HEK293 (cell line): Measurements from ENCODE around the gene CLTB.

Source experiments
- CTCF ChIA-PET: fragments of 350-600 bp; formaldehyde crosslinking; extraction: SDS; loops from one replicate; lab custom pipeline; 2021; ENCODE audit warnings: antibody characterized with exemption; lab: Yijun Ruan, JAX
- POLR2A ChIA-PET: fragments of 300-600 bp; formaldehyde crosslinking; extraction: SDS; loops from one replicate; lab custom pipeline; 2020; ENCODE audit warnings: antibody characterized with exemption, inconsistent platforms; lab: Yijun Ruan, JAX
- H3K27ac ChIP-seq: fragments of 200-500 bp; sonication (Bioruptor generic); 2 replicates; pipeline ENCODE4 v1.5.1; 2014; ENCODE audit warnings: low read depth, low read length, control low read depth, inconsistent platforms; ENCODE audit errors: extremely low read depth
- H3K36me3 ChIP-seq, 2 experiments: fragments of 200-500 bp in 1 of 2; sonication (Bioruptor generic) in 1 of 2; 1 replicate in 1 of 2; 2 replicates in 1 of 2; pipeline ENCODE4 v1.5.1; 2014 to 2017; ENCODE audit warnings: inconsistent platforms in 2 of 2, low read length in 2 of 2; ENCODE audit not compliant: control insufficient read depth in 2 of 2, insufficient read depth in 1 of 2
- H3K4me1 ChIP-seq: fragments of 200-500 bp; sonication (Bioruptor generic); 2 replicates; pipeline ENCODE4 v1.5.1; 2014; ENCODE audit warnings: mild to moderate bottlenecking, low read length, inconsistent platforms; ENCODE audit not compliant: control insufficient read depth, insufficient read depth
- H3K4me3 ChIP-seq: 2 replicates; pipeline ENCODE4 v1.5.1; 2011; ENCODE audit warnings: low read depth, mild to moderate bottlenecking, control low read depth, low read length, moderate library complexity
- H3K9me3 ChIP-seq: fragments of 200-500 bp; sonication (Bioruptor generic); 2 replicates; pipeline ENCODE4 v1.5.1; 2014; ENCODE audit warnings: low read depth, low read length, inconsistent platforms; ENCODE audit not compliant: control insufficient read depth, insufficient read depth
- GFI1B ChIP-seq: fragments of 450-650 bp; formaldehyde crosslinking; IDR thresholded peaks from 2 replicates; pipeline ENCODE4 v1.5.1; 2016; ENCODE audit warnings: missing biosample characterization, missing genetic modification characterization
- HOXD13 ChIP-seq: sonication (generic); formaldehyde crosslinking; IDR thresholded peaks from 2 replicates; pipeline ENCODE4 v1.8.0; 2022; ENCODE audit warnings: missing genetic modification reagents, borderline replicate concordance
- PRDM1 ChIP-seq: fragments of 450-650 bp; formaldehyde crosslinking; IDR thresholded peaks from 2 replicates; pipeline ENCODE4; 2016; ENCODE audit warnings: missing biosample characterization, missing genetic modification characterization
- SCRT1 ChIP-seq: fragments of 450-650 bp; formaldehyde crosslinking; IDR thresholded peaks from 2 replicates; pipeline ENCODE4 v1.5.1; 2016; ENCODE audit warnings: missing biosample characterization, missing genetic modification characterization, borderline replicate concordance
- SCRT2 ChIP-seq: fragments of 450-650 bp; formaldehyde crosslinking; IDR thresholded peaks from 2 replicates; pipeline ENCODE4 v1.5.1; 2016; ENCODE audit warnings: missing biosample characterization, missing genetic modification characterization
- ZBTB48 ChIP-seq: fragments of 450-650 bp; formaldehyde crosslinking; IDR thresholded peaks from 2 replicates; pipeline ENCODE4 v1.5.1; 2016; ENCODE audit warnings: missing biosample characterization, missing genetic modification characterization
- ZNF366 ChIP-seq: fragments of 450-650 bp; formaldehyde crosslinking; conservative IDR thresholded peaks from 2 replicates; pipeline ENCODE4 v1.5.1; 2016; ENCODE audit warnings: missing biosample characterization, missing genetic modification characterization
- ZNF660 ChIP-seq: fragments of 450-650 bp; IDR thresholded peaks from 2 replicates; pipeline ENCODE4 v1.5.1; 2018; ENCODE audit warnings: missing biosample characterization, mild to moderate bottlenecking, missing genetic modification characterization
- ZNF792 ChIP-seq: fragments of 450-650 bp; formaldehyde crosslinking; IDR thresholded peaks from 2 replicates; pipeline ENCODE4 v1.5.1; 2016; ENCODE audit warnings: missing biosample characterization, missing genetic modification characterization
- TF ChIP-seq, protein P1 (sequence below): fragments of 450-650 bp; formaldehyde crosslinking; IDR thresholded peaks from 2 replicates; pipeline ENCODE4 v1.5.1; 2016; ENCODE audit warnings: missing biosample characterization, missing genetic modification characterization
- TF ChIP-seq, protein P2 (sequence below): fragments of 450-650 bp; formaldehyde crosslinking; IDR thresholded peaks from 2 replicates; pipeline ENCODE4; 2016; ENCODE audit warnings: missing biosample characterization, missing genetic modification characterization
- TF ChIP-seq, protein P3 (sequence below): fragments of 450-650 bp; formaldehyde crosslinking; IDR thresholded peaks from 2 replicates; pipeline ENCODE4 v1.5.1; 2016; ENCODE audit warnings: missing biosample characterization, missing genetic modification characterization

The CLTB gene

DNA sequence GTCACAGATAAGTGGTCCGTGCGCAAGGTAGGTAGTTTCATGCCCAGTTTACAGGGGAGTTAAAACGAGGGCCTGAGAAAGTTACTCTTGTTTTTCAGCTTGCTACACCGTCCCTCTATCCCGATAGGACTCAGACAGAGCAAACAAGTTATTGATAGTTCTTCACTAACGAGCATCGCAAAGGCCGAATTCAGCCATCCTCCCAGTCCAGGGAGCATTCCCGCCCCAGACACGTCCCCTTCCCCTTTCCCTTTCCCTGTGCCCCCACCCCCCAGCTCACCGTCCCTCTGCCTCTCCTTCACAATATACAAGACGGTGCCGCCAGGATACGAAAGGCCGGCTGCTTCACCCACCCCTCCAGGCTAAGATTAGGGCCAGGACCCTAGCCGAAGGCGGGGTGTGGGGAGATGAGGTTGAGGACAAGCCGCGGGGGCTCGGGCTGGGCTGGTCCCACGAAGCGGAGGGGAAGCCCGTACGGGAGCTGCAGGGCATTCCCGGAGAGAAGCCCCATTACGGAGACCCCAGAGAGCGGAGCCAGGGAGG, 55.4 kb downstream of the CLTB start:
- ChIA-PET POLR2A (interaction anchor here (0.7 to 2.4 kb wide), 11 partner anchors 9 to 286 kb away, joined by 3 to 24 read pairs (median 6); partner anchors contain the start of genes HIGD2A, NOP16 and RNF44), CTCF (interaction anchor here (0.6 to 1.0 kb wide), 4 partner anchors 554 to 753 kb away, joined by 3 to 5 read pairs (median 4); no protein-coding TSS in a partner anchor)
- H3K4me1 ChIP-seq, result no peaks in the 10 kb centered on the region; the same call in 1 of the 2 replicates
- TF ChIP-seq ZNF792 (tag by site-specific recombination) (no peak), PRDM1 (tag by site-specific recombination) (peak; percentile 92), ZNF366 (0 out of 2 replicates have a peak, but pooled peaks have one; percentile 39), HOXD13 (CRISPR knock-in tag) (0 out of 2 replicates have a peak, but pooled peaks have one; percentile 11)
- TF ChIP-seq, protein P1, sequence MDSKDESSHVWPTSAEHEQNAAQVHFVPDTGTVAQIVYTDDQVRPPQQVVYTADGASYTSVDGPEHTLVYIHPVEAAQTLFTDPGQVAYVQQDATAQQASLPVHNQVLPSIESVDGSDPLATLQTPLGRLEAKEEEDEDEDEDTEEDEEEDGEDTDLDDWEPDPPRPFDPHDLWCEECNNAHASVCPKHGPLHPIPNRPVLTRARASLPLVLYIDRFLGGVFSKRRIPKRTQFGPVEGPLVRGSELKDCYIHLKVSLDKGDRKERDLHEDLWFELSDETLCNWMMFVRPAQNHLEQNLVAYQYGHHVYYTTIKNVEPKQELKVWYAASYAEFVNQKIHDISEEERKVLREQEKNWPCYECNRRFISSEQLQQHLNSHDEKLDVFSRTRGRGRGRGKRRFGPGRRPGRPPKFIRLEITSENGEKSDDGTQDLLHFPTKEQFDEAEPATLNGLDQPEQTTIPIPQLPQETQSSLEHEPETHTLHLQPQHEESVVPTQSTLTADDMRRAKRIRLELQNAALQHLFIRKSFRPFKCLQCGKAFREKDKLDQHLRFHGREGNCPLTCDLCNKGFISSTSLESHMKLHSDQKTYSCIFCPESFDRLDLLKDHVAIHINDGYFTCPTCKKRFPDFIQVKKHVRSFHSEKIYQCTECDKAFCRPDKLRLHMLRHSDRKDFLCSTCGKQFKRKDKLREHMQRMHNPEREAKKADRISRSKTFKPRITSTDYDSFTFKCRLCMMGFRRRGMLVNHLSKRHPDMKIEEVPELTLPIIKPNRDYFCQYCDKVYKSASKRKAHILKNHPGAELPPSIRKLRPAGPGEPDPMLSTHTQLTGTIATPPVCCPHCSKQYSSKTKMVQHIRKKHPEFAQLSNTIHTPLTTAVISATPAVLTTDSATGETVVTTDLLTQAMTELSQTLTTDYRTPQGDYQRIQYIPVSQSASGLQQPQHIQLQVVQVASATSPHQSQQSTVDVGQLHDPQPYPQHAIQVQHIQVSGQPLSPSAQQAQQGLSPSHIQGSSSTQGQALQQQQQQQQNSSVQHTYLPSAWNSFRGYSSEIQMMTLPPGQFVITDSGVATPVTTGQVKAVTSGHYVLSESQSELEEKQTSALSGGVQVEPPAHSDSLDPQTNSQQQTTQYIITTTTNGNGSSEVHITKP (tag by site-specific recombination), result peak; percentile 92; the same call in 1 of the 2 replicates
- TF ChIP-seq, protein P2, sequence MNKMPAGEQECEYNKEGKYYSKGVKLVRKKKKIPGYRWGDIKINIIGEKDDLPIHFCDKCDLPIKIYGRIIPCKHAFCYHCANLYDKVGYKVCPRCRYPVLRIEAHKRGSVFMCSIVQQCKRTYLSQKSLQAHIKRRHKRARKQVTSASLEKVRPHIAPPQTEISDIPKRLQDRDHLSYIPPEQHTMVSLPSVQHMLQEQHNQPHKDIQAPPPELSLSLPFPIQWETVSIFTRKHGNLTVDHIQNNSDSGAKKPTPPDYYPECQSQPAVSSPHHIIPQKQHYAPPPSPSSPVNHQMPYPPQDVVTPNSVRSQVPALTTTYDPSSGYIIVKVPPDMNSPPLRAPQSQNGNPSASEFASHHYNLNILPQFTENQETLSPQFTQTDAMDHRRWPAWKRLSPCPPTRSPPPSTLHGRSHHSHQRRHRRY, result no peak
- peak overlapping the region; percentile 74; the same call in 1 of the 2 replicates for H3K27ac ChIP-seq
- H3K4me3 ChIP-seq, result peak overlapping the region; percentile 98
- no peaks in the 10 kb centered on the region for H3K9me3 ChIP-seq
- peaks cover 15 to 34% of the 10 kb centered on the region in 2 experiments for H3K36me3 ChIP-seq

DNA sequence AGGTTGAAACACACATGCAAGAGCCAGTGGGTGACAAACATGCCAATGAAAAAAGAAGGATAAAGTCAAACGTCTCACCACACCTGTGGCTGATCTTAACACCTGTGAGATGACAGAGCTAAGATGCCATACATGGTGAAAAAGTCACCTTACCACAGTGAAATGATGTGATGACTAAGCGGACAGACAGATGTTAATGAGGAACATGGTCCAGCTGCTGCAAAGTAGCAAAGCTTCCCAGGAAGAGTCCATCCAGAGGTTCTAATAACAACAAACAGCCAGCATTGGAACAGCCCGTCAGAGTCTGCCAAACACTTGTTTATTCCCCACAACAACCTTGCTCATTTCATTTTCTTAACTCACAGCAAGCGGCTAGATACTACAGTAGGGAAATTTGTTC, 56.7 kb downstream of the CLTB start:
- Histone ChIP-seq H3K27ac (no peak overlapping the region), H3K9me3 (no peaks in the 10 kb centered on the region), H3K36me3 (peaks cover 15 to 46% of the 10 kb centered on the region in 2 experiments), H3K4me3 (no peak overlapping the region), H3K4me1 (no peaks in the 10 kb centered on the region; the same call in 1 of the 2 replicates)
- POLR2A ChIA-PET, result interaction anchor here (0.7 to 0.9 kb wide), 2 partner anchors 184 to 634 kb away, joined by 3 to 4 read pairs; no protein-coding TSS in a partner anchor
- CTCF ChIA-PET, result no interaction called here
- TF ChIP-seq, protein P1 (tag by site-specific recombination), result peak; percentile 84
- TF ChIP-seq, protein P3, sequence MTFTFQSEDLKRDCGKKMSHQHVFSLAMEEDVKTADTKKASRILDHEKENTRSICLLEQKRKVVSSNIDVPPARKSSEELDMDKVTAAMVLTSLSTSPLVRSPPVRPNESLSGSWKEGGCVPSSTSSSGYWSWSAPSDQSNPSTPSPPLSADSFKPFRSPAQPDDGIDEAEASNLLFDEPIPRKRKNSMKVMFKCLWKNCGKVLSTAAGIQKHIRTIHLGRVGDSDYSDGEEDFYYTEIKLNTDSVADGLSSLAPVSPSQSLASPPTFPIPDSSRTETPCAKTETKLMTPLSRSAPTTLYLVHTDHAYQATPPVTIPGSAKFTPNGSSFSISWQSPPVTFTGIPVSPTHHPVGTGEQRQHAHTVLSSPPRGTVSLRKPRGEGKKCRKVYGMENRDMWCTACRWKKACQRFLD (tag by site-specific recombination), result no peak
- TF ChIP-seq SCRT2 (tag by site-specific recombination), result peak; percentile 89
- no peak for TF ChIP-seq GFI1B (tag by site-specific recombination)
- peak; percentile 89 for TF ChIP-seq SCRT1 (tag by site-specific recombination)
- TF ChIP-seq ZBTB48 (tag by site-specific recombination), result no peak
- TF ChIP-seq ZNF660 (tag by site-specific recombination), result no peak
